ENCODE results near the gene MOGAT3.
A peak's percentile ranks its signal among the peaks of the same experiment; 100 is the strongest.
"Not testable (repeated sequence)": the region's sequence is repeated elsewhere in the genome, so short reads cannot be mapped to it uniquely, and the experiment has no call there.

MOGAT3 gene

DNA sequence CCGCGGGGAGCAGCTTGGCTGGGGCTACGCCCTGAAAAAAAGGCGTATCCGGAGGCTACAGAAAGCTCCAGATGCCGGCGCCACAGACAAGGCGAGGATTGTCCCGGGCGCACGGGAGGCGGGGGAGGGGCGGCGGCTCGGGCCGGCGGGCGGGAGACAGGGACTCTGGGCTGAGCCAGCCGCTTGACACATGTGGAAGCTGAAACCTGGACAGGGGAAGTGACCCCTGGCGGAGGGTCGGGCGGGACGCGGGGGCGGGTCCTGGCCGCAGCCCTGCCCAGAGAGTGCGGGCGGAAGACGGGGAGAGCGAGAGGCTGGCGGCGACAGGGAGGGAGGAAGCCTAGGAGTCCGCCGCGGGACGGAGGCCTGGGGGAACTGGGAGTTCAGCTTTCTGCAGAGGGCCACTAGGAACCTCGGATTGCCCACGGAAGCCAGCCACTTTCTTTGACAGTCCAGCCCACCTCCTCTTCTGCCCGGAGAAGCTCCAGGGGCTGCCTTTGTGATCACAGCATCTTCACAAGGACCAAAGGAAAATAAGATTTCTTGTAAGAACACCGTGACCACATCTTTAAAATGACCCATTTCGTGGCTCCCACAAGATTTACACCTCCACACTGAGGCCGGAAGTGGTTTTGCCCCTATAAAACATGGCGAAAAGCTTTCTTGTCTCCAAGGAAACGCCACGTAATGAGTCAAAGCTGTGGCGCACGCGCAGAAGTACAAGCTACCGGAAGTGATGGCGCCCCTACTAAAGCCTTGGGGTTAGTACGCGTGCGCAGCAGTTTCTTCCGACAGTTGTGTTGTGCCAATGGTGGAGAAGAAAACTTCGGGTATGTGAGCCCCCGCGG lies 16.8 kb upstream of the MOGAT3 start, which contains the start of the genes PLOD3 and ZNHIT1:
PLOD3 (minus strand) TSS at position 194 of the 848 bp plus-strand sequence. CDS start 307 bp downstream, outside the sequence.
ZNHIT1 (plus strand) TSS at position 778 of the 848 bp plus-strand sequence; CDS start at position 809, 31 bp downstream.
- Mint-ChIP-seq H3K27ac (peak within 1 kb of the TSS; percentile 94), H3K27me3 (no peaks in the 10 kb centered on the region), H3K4me1 (peaks cover 52% of the 10 kb centered on the region), H3K36me3 (peaks cover 39% of the 10 kb centered on the region), H3K9me3 (no peaks in the 10 kb centered on the region), H3K4me3 (peak within 1 kb of the TSS; percentile 98)
- ATAC-seq: peak; percentile 88

DNA sequence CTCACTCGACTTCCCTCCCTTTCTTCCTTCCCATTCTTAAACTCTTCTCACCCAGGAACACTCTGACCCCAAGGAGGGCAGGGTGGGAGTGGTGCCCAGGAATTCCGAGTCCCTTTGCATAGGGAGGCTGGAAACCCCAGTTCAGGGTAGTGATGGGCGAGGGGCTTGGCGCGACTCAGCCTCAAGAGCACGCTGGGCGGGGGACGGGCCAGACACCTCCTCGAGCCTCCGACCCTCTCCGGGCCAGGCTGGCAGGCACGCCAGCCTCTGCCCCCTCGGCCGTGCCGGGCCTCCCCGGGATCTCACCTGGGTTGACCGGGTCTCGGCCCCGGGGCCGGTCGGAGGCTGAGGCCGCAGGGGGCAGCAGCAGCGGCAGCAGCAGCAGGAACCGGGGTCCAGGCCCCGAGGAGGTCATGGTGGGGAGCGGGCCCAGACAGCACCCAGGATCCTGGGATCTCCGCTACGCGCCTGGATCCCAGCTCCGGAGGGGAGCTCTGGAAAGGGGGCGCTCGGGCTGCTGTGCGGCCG lies 16.1 kb upstream of the MOGAT3 start:
- ATAC-seq: peak; percentile 38

DNA sequence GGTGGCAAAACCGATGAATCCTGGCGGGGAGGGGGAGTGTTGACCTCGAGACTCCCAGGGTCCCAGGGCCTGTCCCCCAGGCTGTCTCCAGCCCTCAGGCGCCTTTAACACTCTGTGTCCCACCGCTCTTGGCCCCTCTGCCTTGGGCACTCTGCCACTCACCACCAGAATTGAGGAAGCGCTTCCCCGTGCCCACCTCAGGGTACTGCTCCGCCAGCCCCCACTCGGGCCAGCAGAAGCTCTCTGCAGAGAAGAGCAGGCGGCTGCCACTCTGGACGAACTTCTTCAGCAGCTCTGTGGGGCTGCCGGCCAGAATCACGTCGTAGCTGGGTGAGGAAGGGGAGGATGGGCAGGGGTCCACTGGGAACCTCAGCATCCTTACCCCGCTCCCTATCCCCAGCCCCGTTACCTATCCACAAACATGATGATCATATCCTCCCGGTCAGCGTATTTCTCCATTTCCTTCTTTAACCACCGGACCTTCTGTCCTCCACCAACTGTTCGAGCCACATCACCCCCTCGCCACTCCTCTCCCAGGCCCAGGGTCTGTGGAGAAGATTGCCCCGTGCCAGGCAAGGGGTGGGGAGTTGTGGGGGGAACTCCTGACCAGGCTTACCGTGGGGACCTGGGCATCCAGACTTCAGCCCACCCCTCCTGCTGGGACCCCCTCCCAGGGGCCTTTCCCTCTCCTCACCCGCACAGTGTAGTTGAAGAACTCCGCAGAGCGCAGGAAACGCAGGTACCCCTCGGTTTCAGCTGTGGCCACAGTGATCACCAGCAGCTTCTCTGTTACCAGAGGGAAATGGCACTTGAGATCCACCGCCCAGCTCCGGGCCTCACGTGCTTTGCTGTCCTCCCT lies 15.4 kb upstream of the MOGAT3 start:
- Mint-ChIP-seq H3K4me1 (peaks cover 40% of the 10 kb centered on the region), H3K27me3 (no peaks in the 10 kb centered on the region), H3K27ac (peak overlapping the region; percentile 94), H3K4me3 (peak overlapping the region; percentile 98), H3K36me3 (peaks cover 38% of the 10 kb centered on the region), H3K9me3 (no peaks in the 10 kb centered on the region)
- peak; percentile 1 for ATAC-seq

More for the DNA sequence above, 16.1 kb upstream of the MOGAT3 start:
- H3K9me3 Mint-ChIP-seq: no peaks in the 10 kb centered on the region
- peak overlapping the region; percentile 94 for H3K27ac Mint-ChIP-seq
- peaks cover 37% of the 10 kb centered on the region for H3K36me3 Mint-ChIP-seq
- peaks cover 47% of the 10 kb centered on the region for H3K4me1 Mint-ChIP-seq
- peak overlapping the region; percentile 98 for H3K4me3 Mint-ChIP-seq
- H3K27me3 Mint-ChIP-seq: no peaks in the 10 kb centered on the region

DNA sequence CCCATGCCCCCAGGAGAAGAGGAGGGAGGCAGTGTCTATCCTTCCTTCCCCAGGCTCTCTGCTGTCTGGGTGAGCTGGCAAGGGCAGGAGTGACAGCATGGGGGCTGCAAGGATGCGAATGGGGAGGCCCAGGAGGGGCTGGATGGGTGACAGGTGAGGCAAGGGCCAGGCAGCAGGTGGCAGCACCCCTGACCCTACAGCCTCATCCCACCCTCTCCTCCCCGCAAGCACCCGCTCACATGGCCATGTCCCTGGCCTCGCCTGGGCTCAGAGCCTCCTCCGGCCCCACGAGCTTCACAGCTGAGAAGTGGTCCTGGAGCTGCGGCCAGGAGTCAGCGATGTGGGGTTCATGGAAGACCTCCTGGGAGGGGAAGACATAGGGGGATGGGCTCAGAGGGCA lies 11.2 kb upstream of the MOGAT3 start:
- Mint-ChIP-seq H3K4me1 (peaks cover 15% of the 10 kb centered on the region), H3K9me3 (no peaks in the 10 kb centered on the region), H3K4me3 (no peak overlapping the region), H3K27ac (no peak overlapping the region), H3K27me3 (no peaks in the 10 kb centered on the region), H3K36me3 (peaks cover 64% of the 10 kb centered on the region)
- no peak for ATAC-seq

DNA sequence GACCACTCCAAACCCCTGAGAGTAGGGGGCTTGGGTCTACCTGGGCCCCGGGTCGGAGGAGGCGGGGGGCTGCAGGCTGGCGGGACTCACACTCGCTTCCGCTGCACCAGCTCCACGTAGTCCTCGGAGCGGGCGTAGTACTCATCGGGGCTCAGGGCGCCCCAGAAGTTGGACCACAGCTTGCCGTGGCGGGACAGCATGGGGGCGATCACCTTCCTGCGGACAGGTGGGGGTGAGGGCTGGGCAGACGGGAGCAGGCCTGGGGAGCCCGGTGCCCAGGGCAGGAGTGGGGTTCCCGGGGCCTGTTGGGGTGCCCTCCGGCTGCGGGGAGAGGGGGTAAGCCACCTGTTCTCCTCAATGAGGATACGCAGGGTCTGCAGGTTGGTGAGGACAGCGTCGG lies 10.7 kb upstream of the MOGAT3 start:
- ATAC-seq: peak; percentile 25
- no peaks in the 10 kb centered on the region for H3K9me3 Mint-ChIP-seq
- H3K4me1 Mint-ChIP-seq: peaks cover 10% of the 10 kb centered on the region

DNA sequence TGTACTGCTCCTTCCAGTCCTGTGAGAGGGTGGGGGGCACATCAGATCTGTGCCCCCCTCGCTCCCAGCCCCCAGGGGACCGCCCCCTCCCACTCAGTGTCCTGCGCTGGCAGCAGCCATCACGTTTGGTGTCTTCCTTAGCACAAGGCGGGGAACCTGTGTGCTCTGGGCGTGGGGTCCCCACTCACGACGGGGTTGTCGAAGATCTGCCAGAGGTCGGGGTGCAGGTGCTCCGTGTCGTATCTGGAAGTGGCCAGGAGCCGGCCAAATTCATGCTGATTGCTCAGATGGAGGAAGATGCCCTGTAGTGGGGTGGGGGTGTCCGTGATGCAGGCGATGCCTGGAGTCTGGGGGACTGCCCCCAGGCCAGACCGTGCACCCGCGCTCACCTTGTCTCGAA lies 9.3 kb upstream of the MOGAT3 start:
- Mint-ChIP-seq H3K27ac (no peak overlapping the region), H3K4me3 (no peak overlapping the region), H3K9me3 (no peaks in the 10 kb centered on the region), H3K36me3 (peaks cover 63% of the 10 kb centered on the region), H3K4me1 (no peaks in the 10 kb centered on the region), H3K27me3 (no peaks in the 10 kb centered on the region)
- no peak for ATAC-seq

More for the DNA sequence above, 10.7 kb upstream of the MOGAT3 start:
- H3K4me3 Mint-ChIP-seq: no peak overlapping the region
- peaks cover 66% of the 10 kb centered on the region for H3K36me3 Mint-ChIP-seq
- no peak overlapping the region for H3K27ac Mint-ChIP-seq
- no peaks in the 10 kb centered on the region for H3K27me3 Mint-ChIP-seq

DNA sequence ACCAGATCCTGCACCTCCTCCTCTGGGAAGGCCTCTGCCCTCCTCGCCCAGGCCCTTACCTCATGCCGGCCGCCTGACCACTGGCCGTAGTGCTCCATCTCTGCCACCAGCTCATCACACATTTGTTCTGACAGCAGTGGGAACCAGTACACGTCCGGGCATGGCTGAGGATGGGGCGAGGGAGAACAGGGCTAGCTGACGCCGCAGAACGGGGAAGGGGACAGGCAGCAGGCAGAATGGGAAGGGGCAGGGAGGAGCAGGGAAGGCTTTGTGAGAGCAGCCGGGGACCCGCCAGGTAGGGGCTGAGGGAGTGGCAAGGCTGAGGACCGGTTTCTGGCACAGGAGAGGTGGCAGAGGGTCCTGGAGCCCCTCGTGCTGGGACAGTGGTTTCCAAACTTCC lies 8.0 kb upstream of the MOGAT3 start:
- Mint-ChIP-seq H3K9me3 (no peaks in the 10 kb centered on the region), H3K36me3 (peaks cover 52% of the 10 kb centered on the region), H3K4me1 (peaks cover 3% of the 10 kb centered on the region), H3K27me3 (no peaks in the 10 kb centered on the region), H3K4me3 (no peak overlapping the region), H3K27ac (no peak overlapping the region)
- ATAC-seq: no peak

DNA sequence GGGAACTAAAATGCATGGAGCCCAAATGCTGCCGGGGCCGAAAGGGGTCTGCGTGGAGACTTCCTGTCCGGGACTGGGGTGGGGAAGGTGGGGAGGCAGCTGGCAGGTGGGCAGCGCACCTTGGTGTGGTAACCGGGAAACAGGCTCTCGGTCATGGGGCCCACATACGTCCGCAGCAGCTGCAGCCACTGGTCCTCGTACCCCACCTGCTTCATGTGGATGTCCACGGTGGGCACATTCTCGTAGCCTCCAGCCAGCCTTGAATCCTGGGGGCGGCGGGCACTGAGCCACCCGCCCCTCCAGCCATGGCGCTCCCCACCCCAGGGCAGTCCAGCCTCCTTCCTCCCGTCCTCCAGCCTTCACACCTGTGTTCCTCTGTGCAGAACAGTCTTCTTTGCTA lies 6.6 kb upstream of the MOGAT3 start:
- H3K4me3 Mint-ChIP-seq: no peak overlapping the region
- no peak overlapping the region for H3K27ac Mint-ChIP-seq
- ATAC-seq: no peak
- H3K36me3 Mint-ChIP-seq: peaks cover 52% of the 10 kb centered on the region
- H3K9me3 Mint-ChIP-seq: no peaks in the 10 kb centered on the region
- H3K27me3 Mint-ChIP-seq: peaks cover 5% of the 10 kb centered on the region
- H3K4me1 Mint-ChIP-seq: peaks cover 14% of the 10 kb centered on the region

DNA sequence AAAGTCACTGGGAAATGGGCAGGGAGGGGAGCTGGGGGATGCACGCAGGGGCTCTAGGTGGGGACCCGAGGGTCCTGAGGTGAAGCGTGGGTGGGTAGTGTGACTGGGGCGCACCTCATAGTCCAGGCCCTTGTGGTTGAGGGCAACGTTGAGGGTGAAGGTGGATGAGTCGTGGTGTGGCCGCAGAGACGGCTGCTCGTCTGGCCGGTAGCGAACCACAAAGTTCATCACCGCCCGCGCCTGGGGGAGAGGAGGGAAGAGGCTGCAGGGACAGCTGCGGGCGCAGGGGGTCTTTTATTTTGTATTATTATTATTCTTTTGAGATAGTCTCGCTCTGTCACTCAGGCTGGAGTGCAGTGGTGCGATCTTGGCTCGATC lies 5.8 kb upstream of the MOGAT3 start:
- Mint-ChIP-seq H3K4me1 (peaks cover 15% of the 10 kb centered on the region), H3K4me3 (no peak overlapping the region), H3K36me3 (peaks cover 44% of the 10 kb centered on the region), H3K9me3 (no peaks in the 10 kb centered on the region), H3K27me3 (peaks cover 13% of the 10 kb centered on the region), H3K27ac (no peak overlapping the region)
- ATAC-seq: no peak

DNA sequence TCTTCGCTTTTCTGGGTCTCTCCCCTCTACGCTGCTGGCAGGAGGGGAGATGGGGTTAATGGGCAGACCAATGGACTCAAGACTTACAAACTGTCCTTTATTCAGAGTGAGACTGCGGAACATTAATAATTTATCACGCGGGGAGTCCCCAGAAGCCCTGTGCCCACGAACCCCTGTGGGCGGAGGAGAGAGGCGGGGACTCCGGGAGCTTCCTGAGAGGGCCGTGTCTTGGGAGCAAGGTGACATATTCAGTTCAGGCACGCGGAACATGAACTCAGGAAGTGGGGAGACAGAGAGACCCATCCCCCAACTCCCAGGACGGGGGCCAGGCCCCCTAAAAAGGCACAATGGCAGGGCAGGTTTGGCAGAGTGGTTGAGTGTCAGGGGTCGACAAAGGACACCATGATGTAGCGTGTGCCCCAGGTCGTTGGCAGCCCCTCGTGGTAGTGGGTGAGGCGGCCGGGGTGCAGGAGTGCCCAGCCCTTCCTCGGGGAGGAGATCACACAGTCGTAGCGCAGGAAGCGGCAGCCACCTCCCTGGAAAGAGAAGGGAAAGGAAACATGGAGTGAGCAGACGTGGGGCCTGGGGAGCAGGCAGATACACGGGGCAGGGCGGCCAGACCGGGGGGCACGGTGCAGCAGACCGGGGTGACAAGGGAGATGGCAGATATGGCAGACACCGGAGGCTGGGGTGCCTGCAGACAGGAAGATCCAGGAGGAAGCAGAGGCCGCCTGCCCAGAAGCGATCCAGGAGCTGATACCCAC lies 5.2 kb upstream of the MOGAT3 start:
- peak; percentile 13 for ATAC-seq
- Mint-ChIP-seq H3K27me3 (peaks cover 19% of the 10 kb centered on the region), H3K9me3 (no peaks in the 10 kb centered on the region), H3K36me3 (peaks cover 38% of the 10 kb centered on the region), H3K27ac (no peak overlapping the region), H3K4me3 (no peak overlapping the region), H3K4me1 (peaks cover 20% of the 10 kb centered on the region)

DNA sequence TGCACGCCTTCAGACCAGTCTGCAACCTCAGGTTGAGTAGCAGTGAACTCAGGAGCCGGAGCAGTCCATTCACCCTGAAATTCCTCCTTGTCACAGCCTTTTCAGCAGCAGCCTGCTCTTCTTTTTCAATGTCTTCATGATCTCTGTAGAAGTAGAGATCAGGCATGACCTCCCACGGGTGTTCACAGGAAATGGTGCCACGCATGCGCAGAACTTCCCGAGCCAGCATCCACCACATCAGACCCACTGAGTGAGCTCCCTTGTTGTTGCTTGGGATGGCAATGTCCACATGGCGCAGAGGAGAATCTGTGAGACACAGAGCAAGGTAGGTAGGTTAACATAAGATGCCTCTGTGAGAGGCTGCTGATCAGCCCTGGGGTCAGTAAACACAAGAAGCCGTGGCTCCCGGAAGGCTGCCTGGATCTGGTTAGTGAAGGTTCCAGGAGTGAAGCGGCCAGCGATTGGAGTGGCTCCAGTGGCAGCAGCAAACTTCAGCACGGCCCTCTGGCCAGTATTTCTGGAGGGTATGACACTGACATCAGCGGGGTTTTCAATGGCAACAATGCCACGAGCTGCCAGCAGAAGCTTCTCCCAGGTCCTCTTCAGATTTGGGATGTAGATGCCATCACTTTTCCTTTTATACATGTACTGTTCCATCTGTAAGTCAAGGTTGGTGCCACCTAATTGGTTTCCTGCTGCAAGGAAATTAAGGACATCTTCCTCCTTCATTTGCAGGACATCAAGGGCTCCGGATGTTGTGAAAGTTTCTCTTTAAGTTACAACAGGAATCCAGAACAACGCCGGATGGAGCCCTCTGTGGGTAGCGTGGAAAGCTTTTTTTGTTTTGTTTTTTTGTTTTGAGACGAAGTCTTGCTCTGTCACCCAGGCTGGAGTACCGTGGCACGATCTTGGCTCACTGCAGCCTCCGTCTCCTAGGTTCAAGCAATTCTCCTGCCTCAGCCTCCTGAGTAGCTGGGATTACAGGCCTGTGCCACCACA lies 3.2 kb upstream of the MOGAT3 start:
- H3K4me1 Mint-ChIP-seq: peaks cover 26% of the 10 kb centered on the region
- H3K9me3 Mint-ChIP-seq, H3K27ac Mint-ChIP-seq, ATAC-seq, H3K4me3 Mint-ChIP-seq: not testable (repeated sequence)
- peaks cover 38% of the 10 kb centered on the region for H3K27me3 Mint-ChIP-seq
- H3K36me3 Mint-ChIP-seq: peaks cover 27% of the 10 kb centered on the region

DNA sequence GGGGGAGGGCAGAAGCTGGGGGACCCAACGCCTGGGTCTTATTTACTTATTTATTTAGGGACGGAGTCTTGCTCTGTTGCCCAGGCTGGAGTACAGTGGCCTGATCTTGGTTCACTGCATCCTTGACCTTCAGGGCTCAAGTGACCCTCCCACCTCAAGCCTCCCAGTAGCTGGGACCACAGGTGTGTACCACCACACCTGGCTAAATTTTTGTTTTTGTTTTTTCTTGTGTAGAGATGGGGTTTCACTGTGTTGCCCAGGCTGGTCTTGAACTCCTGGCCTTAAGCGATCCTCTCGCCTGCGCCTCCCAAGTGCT lies 1.7 kb upstream of the MOGAT3 start:
- H3K27me3 Mint-ChIP-seq: peaks cover 46% of the 10 kb centered on the region
- no peak overlapping the region for H3K4me3 Mint-ChIP-seq
- peaks cover 15% of the 10 kb centered on the region for H3K36me3 Mint-ChIP-seq
- no peak for ATAC-seq
- no peak overlapping the region for H3K27ac Mint-ChIP-seq
- no peaks in the 10 kb centered on the region for H3K9me3 Mint-ChIP-seq
- H3K4me1 Mint-ChIP-seq: peaks cover 26% of the 10 kb centered on the region

DNA sequence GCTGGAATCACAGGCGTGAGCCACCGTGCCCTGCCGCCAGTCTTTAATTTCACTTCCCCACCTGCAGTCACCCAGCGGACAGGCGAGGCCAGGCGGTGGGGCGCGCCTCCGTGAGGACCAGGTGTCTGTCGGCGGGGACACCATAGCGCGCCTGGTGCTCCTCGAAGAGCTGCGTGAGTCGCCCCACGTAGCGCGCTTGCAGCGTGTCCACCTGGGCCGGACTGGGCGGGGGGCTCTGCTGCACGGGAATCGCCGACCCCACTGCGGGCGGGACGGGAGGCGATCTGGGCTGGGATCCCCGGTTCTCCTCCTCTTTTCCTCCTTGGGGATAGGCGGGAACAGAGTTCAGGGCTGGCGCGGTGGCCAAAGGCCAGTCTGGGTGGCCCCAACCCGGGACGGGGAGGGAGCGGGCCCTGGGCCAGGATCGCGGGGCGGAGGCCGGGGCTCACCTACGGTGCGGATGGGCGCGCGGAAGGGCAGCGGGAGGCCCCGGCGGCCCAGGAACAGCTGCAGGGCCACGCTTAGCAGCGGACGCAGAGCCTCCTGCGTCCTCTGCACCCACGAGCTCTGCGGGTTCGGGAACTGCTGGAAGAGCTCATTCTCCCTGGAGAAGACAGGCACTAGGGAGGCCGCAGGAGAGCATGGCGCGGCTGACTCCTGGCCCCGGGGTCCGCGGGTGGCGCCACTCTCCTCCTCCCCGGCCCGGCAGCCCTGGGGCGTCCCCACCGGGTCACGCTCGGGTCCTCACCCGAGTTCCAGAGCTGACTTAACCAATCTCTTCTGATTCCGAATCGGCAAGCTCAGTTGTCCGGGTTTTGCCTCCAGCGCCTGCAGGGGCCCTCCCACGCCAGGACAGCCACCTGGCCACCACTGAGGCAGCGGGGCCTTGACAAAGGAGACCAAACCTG lies 1.1 kb upstream of the MOGAT3 start:
- H3K27me3 Mint-ChIP-seq: peaks cover 46% of the 10 kb centered on the region
- H3K9me3 Mint-ChIP-seq: no peaks in the 10 kb centered on the region
- no peak overlapping the region for H3K27ac Mint-ChIP-seq

More for the DNA sequence above, 1.1 kb upstream of the MOGAT3 start:
- ATAC-seq: no peak
- peaks cover 26% of the 10 kb centered on the region for H3K4me1 Mint-ChIP-seq
- no peak overlapping the region for H3K4me3 Mint-ChIP-seq
- H3K36me3 Mint-ChIP-seq: peaks cover 14% of the 10 kb centered on the region
